IMR-90 (cell line): ENCODE measurements around the gene CREBL2.

ENCODE experiments used
- CEBPB ChIP-seq: IDR thresholded peaks from 2 replicates; pipeline ENCODE4 v1.6.1; 2012; ENCODE audit warnings: low read depth, low read length, improper control_type of control experiment
- CHD1 ChIP-seq: IDR thresholded peaks from 2 replicates; pipeline ENCODE4 v1.6.1; 2012; ENCODE audit warnings: low read depth, low read length, improper control_type of control experiment
- FOS ChIP-seq: fragments of 150-350 bp; IDR thresholded peaks from 2 replicates; pipeline ENCODE4 v1.6.1; 2016; ENCODE audit warnings: low read depth, low read length
- MAFK ChIP-seq: IDR thresholded peaks from 2 replicates; pipeline ENCODE4 v1.6.1; 2012; ENCODE audit warnings: low read depth, low read length, improper control_type of control experiment
- MXI1 ChIP-seq: IDR thresholded peaks from 2 replicates; pipeline ENCODE4 v1.6.1; 2012; ENCODE audit warnings: low read depth, mild to moderate bottlenecking, low read length, moderate library complexity, borderline replicate concordance
- POLR2A ChIP-seq: IDR thresholded peaks from 2 replicates; pipeline ENCODE4 v1.6.1; 2012; ENCODE audit warnings: mild to moderate bottlenecking, low read depth, low read length
- RAD21 ChIP-seq: IDR thresholded peaks from 2 replicates; pipeline ENCODE4 v1.6.1; 2012; ENCODE audit warnings: low read length, improper control_type of control experiment
- RCOR1 ChIP-seq: IDR thresholded peaks from 2 replicates; pipeline ENCODE4 v1.6.1; 2012; ENCODE audit warnings: mild to moderate bottlenecking, low read length, improper control_type of control experiment; ENCODE audit not compliant: insufficient replicate concordance
- RFX5 ChIP-seq: IDR thresholded peaks from 2 replicates; pipeline ENCODE4 v1.8.0; 2012; ENCODE audit warnings: low read depth, mild to moderate bottlenecking, low read length, moderate library complexity
- TF ChIP-seq, protein P1 (sequence below): conservative IDR thresholded peaks from 2 replicates; pipeline ENCODE4 v1.5.1; 2012; ENCODE audit warnings: mild to moderate bottlenecking, low read depth, low read length, improper control_type of control experiment
- TF ChIP-seq, protein P2 (sequence below): fragments of 150-350 bp; IDR thresholded peaks from 2 replicates; pipeline ENCODE4 v1.6.1; 2017; ENCODE audit warnings: mild to moderate bottlenecking, antibody characterized with exemption, low read length, low read depth

DNA sequence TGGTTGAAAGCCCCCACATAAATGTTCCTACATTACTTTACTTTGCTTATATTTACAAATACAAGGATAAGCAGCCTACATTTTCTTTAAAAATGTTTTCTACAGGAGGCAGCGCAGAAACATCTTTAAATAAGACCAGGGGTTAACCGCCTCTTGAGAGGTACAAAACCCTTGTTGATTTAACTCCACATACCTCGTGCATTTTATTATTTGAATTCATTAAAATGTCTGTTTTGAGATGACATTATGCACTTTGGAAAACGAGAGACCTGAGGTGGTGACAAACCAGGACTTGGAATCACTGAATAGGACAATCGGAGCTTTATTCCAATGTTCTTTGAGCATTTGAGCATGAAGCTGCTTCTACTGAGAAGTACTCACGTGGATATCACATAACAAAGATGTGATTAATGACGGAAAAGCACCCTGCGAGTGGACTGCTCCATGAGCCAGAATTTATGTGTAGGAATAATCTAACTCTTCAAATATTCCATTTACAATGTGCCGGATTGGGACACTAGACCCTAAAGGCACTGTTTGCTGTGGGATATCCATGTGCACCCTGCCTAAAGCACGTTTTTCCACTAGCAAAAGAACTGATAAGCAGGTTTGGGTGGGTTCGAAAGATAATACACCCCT, 48.3 kb upstream of the CREBL2 start:
- TF ChIP-seq, protein P1, sequence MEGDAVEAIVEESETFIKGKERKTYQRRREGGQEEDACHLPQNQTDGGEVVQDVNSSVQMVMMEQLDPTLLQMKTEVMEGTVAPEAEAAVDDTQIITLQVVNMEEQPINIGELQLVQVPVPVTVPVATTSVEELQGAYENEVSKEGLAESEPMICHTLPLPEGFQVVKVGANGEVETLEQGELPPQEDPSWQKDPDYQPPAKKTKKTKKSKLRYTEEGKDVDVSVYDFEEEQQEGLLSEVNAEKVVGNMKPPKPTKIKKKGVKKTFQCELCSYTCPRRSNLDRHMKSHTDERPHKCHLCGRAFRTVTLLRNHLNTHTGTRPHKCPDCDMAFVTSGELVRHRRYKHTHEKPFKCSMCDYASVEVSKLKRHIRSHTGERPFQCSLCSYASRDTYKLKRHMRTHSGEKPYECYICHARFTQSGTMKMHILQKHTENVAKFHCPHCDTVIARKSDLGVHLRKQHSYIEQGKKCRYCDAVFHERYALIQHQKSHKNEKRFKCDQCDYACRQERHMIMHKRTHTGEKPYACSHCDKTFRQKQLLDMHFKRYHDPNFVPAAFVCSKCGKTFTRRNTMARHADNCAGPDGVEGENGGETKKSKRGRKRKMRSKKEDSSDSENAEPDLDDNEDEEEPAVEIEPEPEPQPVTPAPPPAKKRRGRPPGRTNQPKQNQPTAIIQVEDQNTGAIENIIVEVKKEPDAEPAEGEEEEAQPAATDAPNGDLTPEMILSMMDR: no peak
- no peak for TF ChIP-seq RAD21
- no peak for TF ChIP-seq RFX5
- TF ChIP-seq POLR2A: no peak
- no peak for TF ChIP-seq FOS
- no peak for TF ChIP-seq RCOR1
- TF ChIP-seq CHD1: no peak
- no peak for TF ChIP-seq MXI1
- TF ChIP-seq CEBPB: no peak
- TF ChIP-seq MAFK: no peak
- TF ChIP-seq, protein P2, sequence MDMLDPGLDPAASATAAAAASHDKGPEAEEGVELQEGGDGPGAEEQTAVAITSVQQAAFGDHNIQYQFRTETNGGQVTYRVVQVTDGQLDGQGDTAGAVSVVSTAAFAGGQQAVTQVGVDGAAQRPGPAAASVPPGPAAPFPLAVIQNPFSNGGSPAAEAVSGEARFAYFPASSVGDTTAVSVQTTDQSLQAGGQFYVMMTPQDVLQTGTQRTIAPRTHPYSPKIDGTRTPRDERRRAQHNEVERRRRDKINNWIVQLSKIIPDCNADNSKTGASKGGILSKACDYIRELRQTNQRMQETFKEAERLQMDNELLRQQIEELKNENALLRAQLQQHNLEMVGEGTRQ: no peak
